OCI-LY3 (cell line): ENCODE data around the gene CPNE8.

Experiments
- H2AFZ ChIP-seq: fragments of 200-600, 300-600 bp; shearing (Covaris generic); 2 replicates; pipeline ENCODE4 v1.6.0; 2014; ENCODE audit warnings: antibody characterized with exemption, low read depth, low read length
- H3K27ac ChIP-seq: fragments of 200-600, 300-600 bp; sonication (generic); 2 replicates; pipeline ENCODE4 v1.5.1; 2014; ENCODE audit warnings: mild to moderate bottlenecking, low read length, moderate library complexity, mixed read lengths
- H3K27me3 ChIP-seq: fragments of 200-600, 300-600 bp; sonication (generic); 2 replicates; pipeline ENCODE4 v1.6.1; 2014; ENCODE audit warnings: low read depth, low read length, mixed read lengths
- H3K36me3 ChIP-seq: fragments of 200-600, 300-600 bp; sonication (generic); replicated peaks from 2 replicates; pipeline ENCODE3; 2014; ENCODE audit warnings: low read depth, low read length, mixed read lengths
- H3K4me1 ChIP-seq: fragments of 300-600, 200-600 bp; sonication (generic); 2 replicates; pipeline ENCODE4 v1.6.1; 2014; ENCODE audit warnings: low read length, mixed read lengths
- H3K4me2 ChIP-seq: fragments of 200-600, 300-600 bp; sonication (generic); 2 replicates; pipeline ENCODE4 v1.6.1; 2014; ENCODE audit warnings: low read length, mixed read lengths
- H3K4me3 ChIP-seq: fragments of 300-600, 200-600 bp; sonication (generic); 2 replicates; pipeline ENCODE4 v1.5.1; 2014; ENCODE audit warnings: antibody characterized with exemption, mild to moderate bottlenecking, low read length, moderate library complexity
- H3K79me2 ChIP-seq: fragments of 300-600, 200-600 bp; shearing (Covaris generic); 2 replicates; pipeline ENCODE4 v1.6.1; 2014; ENCODE audit warnings: mild to moderate bottlenecking, low read length, mixed read lengths
- H3K9ac ChIP-seq: fragments of 300-600, 200-600 bp; shearing (Covaris generic); 2 replicates; pipeline ENCODE4 v1.6.0; 2014; ENCODE audit warnings: mild to moderate bottlenecking, low read length, moderate library complexity
- H3K9me3 ChIP-seq: fragments of 200-600, 300-600 bp; shearing (Covaris generic); 2 replicates; pipeline ENCODE4 v1.6.1; 2014; ENCODE audit warnings: low read length, mixed read lengths; ENCODE audit not compliant: insufficient read depth
- H4K20me1 ChIP-seq: fragments of 200-600, 300-600 bp; sonication (generic); 2 replicates; pipeline ENCODE4 v1.6.1; 2016; ENCODE audit warnings: low read length, mixed read lengths; ENCODE audit not compliant: insufficient read depth
- CTCF ChIP-seq: fragments of 200-600, 300-600 bp; sonication (generic); IDR thresholded peaks from 2 replicates; pipeline ENCODE4 v1.5.1; 2014; ENCODE audit warnings: antibody characterized with exemption, low read length, low read depth
- EZH2phosphoT487 ChIP-seq: fragments of 200-600 bp; shearing (Covaris generic); IDR thresholded peaks from 2 replicates; pipeline ENCODE4 v1.6.1; 2018; ENCODE audit warnings: antibody characterized with exemption, mixed run types, low read depth

CPNE8 gene

GRCh38 chr12:38728894-38729293 lies 176.5 kb downstream of the CPNE8 start:
- no peak overlapping the region for H3K9ac ChIP-seq
- TF ChIP-seq CTCF (no peak), EZH2phosphoT487 (no peak)
- no peaks in the 10 kb centered on the region for H3K27me3 ChIP-seq
- no peaks in the 10 kb centered on the region for H4K20me1 ChIP-seq
- no peak overlapping the region for H3K4me2 ChIP-seq
- H2AFZ ChIP-seq, result no peak overlapping the region
- no peaks in the 10 kb centered on the region for H3K4me1 ChIP-seq
- no peaks in the 10 kb centered on the region for H3K9me3 ChIP-seq
- H3K4me3 ChIP-seq, result no peak overlapping the region
- no peaks in the 10 kb centered on the region for H3K36me3 ChIP-seq
- no peaks in the 10 kb centered on the region for H3K79me2 ChIP-seq
- no peak overlapping the region for H3K27ac ChIP-seq

GRCh38 chr12:38721611-38722252 lies 183.7 kb downstream of the CPNE8 start:
- H3K79me2 ChIP-seq, result no peaks in the 10 kb centered on the region
- H3K4me2 ChIP-seq, result no peak overlapping the region
- no peak for TF ChIP-seq EZH2phosphoT487
- TF ChIP-seq CTCF, result no peak
- no peak overlapping the region for H3K27ac ChIP-seq
- H3K9me3 ChIP-seq, result no peaks in the 10 kb centered on the region
- H2AFZ ChIP-seq, result no peak overlapping the region
- no peaks in the 10 kb centered on the region for H3K27me3 ChIP-seq
- no peaks in the 10 kb centered on the region for H3K4me1 ChIP-seq
- H3K9ac ChIP-seq, result no peak overlapping the region
- no peaks in the 10 kb centered on the region for H4K20me1 ChIP-seq
- no peak overlapping the region for H3K4me3 ChIP-seq
- no peaks in the 10 kb centered on the region for H3K36me3 ChIP-seq

DNA sequence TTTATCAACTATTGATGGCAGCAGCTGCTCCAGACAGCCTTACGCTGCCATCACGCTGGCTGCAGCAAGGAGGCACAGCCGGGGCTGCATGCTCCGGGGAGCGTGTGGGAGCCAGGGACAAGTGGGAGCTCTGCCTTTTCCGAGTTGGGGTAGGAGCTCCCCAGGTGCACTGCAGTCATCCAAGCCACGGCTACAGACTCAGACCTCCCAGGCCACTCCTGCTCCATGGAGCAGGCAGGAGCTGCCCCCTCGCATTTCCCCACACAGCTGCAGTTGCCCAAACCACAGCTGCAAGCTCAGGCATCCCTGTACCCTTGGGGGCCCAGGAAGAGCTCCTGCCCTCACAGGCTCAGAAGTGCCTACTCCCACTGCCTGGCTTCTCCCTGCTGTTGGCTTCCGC lies 184.7 kb downstream of the CPNE8 start:
- no peak overlapping the region for H2AFZ ChIP-seq
- no peak overlapping the region for H3K9ac ChIP-seq
- no peak overlapping the region for H3K27ac ChIP-seq
- H3K4me1 ChIP-seq, result no peaks in the 10 kb centered on the region
- H3K27me3 ChIP-seq, result no peaks in the 10 kb centered on the region
- H3K9me3 ChIP-seq, result no peaks in the 10 kb centered on the region
- no peak overlapping the region for H3K4me2 ChIP-seq
- H3K36me3 ChIP-seq, result no peaks in the 10 kb centered on the region
- no peaks in the 10 kb centered on the region for H4K20me1 ChIP-seq
- H3K79me2 ChIP-seq, result no peaks in the 10 kb centered on the region
- H3K4me3 ChIP-seq, result no peak overlapping the region
- TF ChIP-seq CTCF, result no peak
- no peak for TF ChIP-seq EZH2phosphoT487

DNA sequence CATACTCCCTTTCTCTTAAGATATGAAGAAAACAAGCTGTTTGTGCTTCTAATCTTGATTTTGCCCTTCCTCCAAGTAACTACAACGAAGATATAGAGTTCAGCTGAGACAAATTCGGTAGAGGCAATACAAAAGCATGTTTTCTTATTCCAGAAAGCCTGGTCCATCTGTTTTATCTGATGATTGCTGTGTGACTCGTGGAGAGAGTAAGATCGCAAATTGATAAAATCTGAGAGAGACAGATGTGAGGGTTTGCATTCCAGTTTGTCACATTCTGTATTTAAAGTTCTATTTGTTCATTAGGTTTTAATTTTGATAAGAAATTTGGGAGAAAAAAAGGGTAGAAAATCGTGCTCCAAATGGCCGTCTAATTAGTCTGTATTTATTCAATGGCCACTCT lies 192.1 kb downstream of the CPNE8 start:
- Histone ChIP-seq H3K4me3 (no peak overlapping the region), H4K20me1 (no peaks in the 10 kb centered on the region)

More for the DNA sequence above, 192.1 kb downstream of the CPNE8 start:
- Histone ChIP-seq H3K27me3 (no peaks in the 10 kb centered on the region), H3K9me3 (no peaks in the 10 kb centered on the region), H2AFZ (no peak overlapping the region), H3K36me3 (no peaks in the 10 kb centered on the region), H3K4me1 (no peaks in the 10 kb centered on the region), H3K79me2 (no peaks in the 10 kb centered on the region), H3K27ac (no peak overlapping the region), H3K9ac (no peak overlapping the region), H3K4me2 (no peak overlapping the region)
- TF ChIP-seq EZH2phosphoT487, result no peak
- TF ChIP-seq CTCF, result no peak
